ENCODE data around the gene EDIL3. TPM values are rescaled to one million over a fixed set of nuclear protein-coding genes. Genes with fewer than 3 reads are reported as not detected.

EDIL3 gene
- total RNA-seq, 3 donors from 2014 or later = 29.7 to 39.8 (median 39.6) TPM

GRCh38 chr5:83987513-83988292, 397.0 kb downstream of the EDIL3 start:
- ATAC-seq (no peak), DNase-seq (no peak)
- Histone ChIP-seq H3K36me3 (ENCODE audit: low read depth) (no peaks in the 10 kb centered on the region), H3K4me1 (ENCODE audit: low read depth) (no peaks in the 10 kb centered on the region), H3K9me3 (no peaks in the 10 kb centered on the region), H3K4me3 (no peak overlapping the region)
- no peak for TF ChIP-seq CTCF (IDR thresholded peaks at IDR 0.05)
- intact Hi-C loops (cut with DNase I, micrococcal nuclease) = no loop called here

- ATAC-seq = no peak
- no peaks in the 10 kb centered on the region for H3K4me1 ChIP-seq (ENCODE audit: low read depth)
- no peak overlapping the region for H3K4me3 ChIP-seq
- no peaks in the 10 kb centered on the region for H3K36me3 ChIP-seq (ENCODE audit: low read depth)
- no peak for DNase-seq
- no peak for TF ChIP-seq CTCF (IDR thresholded peaks at IDR 0.05)
- intact Hi-C loops (cut with DNase I, micrococcal nuclease) = no loop called here
- no peaks in the 10 kb centered on the region for H3K9me3 ChIP-seq
Observed at GRCh38 chr5:83983852-83984251, 400.8 kb downstream of the EDIL3 start.

GRCh38 chr5:83973925-83974815, 410.5 kb downstream of the EDIL3 start:
- intact Hi-C loops (cut with DNase I, micrococcal nuclease) = no loop called here
- DNase-seq (no peak), ATAC-seq (no peak)
- Histone ChIP-seq H3K4me1 (ENCODE audit: low read depth) (no peaks in the 10 kb centered on the region), H3K36me3 (ENCODE audit: low read depth) (no peaks in the 10 kb centered on the region), H3K9me3 (no peaks in the 10 kb centered on the region), H3K4me3 (no peak overlapping the region)
- TF ChIP-seq CTCF (IDR thresholded peaks at IDR 0.05) = no peak

- no peaks in the 10 kb centered on the region for H3K36me3 ChIP-seq (ENCODE audit: low read depth)
- intact Hi-C loops (cut with DNase I, micrococcal nuclease) = no loop called here
- DNase-seq (no peak), ATAC-seq (no peak)
- H3K4me3 ChIP-seq = no peak overlapping the region
- H3K9me3 ChIP-seq = no peaks in the 10 kb centered on the region
- no peaks in the 10 kb centered on the region for H3K4me1 ChIP-seq (ENCODE audit: low read depth)
- TF ChIP-seq CTCF (IDR thresholded peaks at IDR 0.05) = no peak
Observed at GRCh38 chr5:83972909-83973308, 411.8 kb downstream of the EDIL3 start.

- intact Hi-C loops (cut with DNase I, micrococcal nuclease) = no loop called here
- ATAC-seq = no peak
- H3K9me3 ChIP-seq = no peaks in the 10 kb centered on the region
- H3K4me1 ChIP-seq (ENCODE audit: low read depth) = no peaks in the 10 kb centered on the region
- DNase-seq = no peak
- H3K4me3 ChIP-seq = no peak overlapping the region
- H3K36me3 ChIP-seq (ENCODE audit: low read depth) = no peaks in the 10 kb centered on the region
- no peak for TF ChIP-seq CTCF (IDR thresholded peaks at IDR 0.05)
Observed at GRCh38 chr5:83972236-83972635, 412.4 kb downstream of the EDIL3 start.
